ENCODE results near the gene SSTR4.

Gene SSTR4

GRCh38 chr20:23003881-23004460 lies 31.1 kb upstream of the SSTR4 start:
- TF ChIP-seq POLR2AphosphoS5 (IDR thresholded peaks at IDR 0.05; ENCODE audit: low read depth, low read length) (no peak), REST (IDR thresholded peaks at IDR 0.05; ENCODE audit: insufficient read depth in 1 of 2, low read depth in 2 of 2, low read length in 2 of 2) (no peak), SIN3A (IDR thresholded peaks at IDR 0.05; ENCODE audit: borderline replicate concordance, insufficient read depth, low read length) (no peak), TAF1 (IDR thresholded peaks at IDR 0.05; ENCODE audit: borderline replicate concordance, insufficient read depth, low read length) (no peak), FOXP2 (optimal IDR thresholded peaks at IDR 0.05; ENCODE audit: borderline replicate concordance, extremely low read depth, extremely low read length, insufficient read depth) (no peak)

DNA sequence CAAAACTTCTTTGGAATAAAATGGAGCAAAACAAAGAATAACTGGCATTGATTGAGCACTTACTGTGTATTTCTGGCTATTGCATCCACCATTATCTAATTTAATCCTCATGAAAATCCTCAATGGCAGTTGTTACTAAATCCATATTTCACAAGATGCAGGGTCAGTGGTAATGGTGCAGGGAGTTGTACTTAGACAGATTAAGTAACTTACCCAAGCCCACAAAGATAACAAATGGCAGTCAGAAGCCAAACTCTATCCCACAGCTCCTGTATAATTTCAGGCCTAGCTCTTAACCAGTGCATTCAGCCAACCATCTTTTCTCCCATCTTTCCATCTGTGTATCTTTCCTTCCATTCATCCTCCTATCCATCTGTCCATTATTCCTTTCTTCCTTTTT lies 29.3 kb upstream of the SSTR4 start:
- TF ChIP-seq FOXP2 (optimal IDR thresholded peaks at IDR 0.05; ENCODE audit: borderline replicate concordance, extremely low read depth, extremely low read length, insufficient read depth) (no peak), POLR2AphosphoS5 (IDR thresholded peaks at IDR 0.05; ENCODE audit: low read depth, low read length) (no peak), TAF1 (IDR thresholded peaks at IDR 0.05; ENCODE audit: borderline replicate concordance, insufficient read depth, low read length) (no peak)

DNA sequence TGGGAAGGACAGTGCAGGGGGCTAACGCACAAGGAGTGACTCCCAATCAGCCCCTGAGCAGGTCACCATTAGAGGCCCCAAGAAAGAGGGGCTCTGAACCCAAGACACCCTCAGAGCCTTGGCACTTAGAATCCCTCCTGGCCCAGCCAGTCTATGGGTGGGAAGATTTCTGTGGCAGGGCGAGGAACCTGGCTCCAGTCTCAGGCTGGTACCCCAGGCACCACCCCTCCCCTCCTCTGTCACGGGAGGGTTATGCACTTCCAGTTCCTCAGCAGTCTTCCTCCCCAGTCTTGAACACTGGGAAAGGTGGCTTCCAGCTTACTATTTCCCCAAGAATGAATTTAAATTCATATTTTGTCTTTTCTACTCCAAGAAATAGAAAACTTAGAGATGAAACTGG lies 27.6 kb upstream of the SSTR4 start:
- TF ChIP-seq FOXP2 (optimal IDR thresholded peaks at IDR 0.05; ENCODE audit: borderline replicate concordance, extremely low read depth, extremely low read length, insufficient read depth) (no peak), SIN3A (IDR thresholded peaks at IDR 0.05; ENCODE audit: borderline replicate concordance, insufficient read depth, low read length) (no peak), TAF1 (IDR thresholded peaks at IDR 0.05; ENCODE audit: borderline replicate concordance, insufficient read depth, low read length) (no peak), REST (IDR thresholded peaks at IDR 0.05; ENCODE audit: insufficient read depth in 1 of 2, low read depth in 2 of 2, low read length in 2 of 2) (no peak), POLR2AphosphoS5 (IDR thresholded peaks at IDR 0.05; ENCODE audit: low read depth, low read length) (no peak)

- TF ChIP-seq SIN3A (IDR thresholded peaks at IDR 0.05; ENCODE audit: borderline replicate concordance, insufficient read depth, low read length) (no peak), FOXP2 (optimal IDR thresholded peaks at IDR 0.05; ENCODE audit: borderline replicate concordance, extremely low read depth, extremely low read length, insufficient read depth) (no peak), POLR2AphosphoS5 (IDR thresholded peaks at IDR 0.05; ENCODE audit: low read depth, low read length) (no peak), TAF1 (IDR thresholded peaks at IDR 0.05; ENCODE audit: borderline replicate concordance, insufficient read depth, low read length) (no peak), REST (IDR thresholded peaks at IDR 0.05; ENCODE audit: insufficient read depth in 1 of 2, low read depth in 2 of 2, low read length in 2 of 2) (no peak)
Measured at GRCh38 chr20:23007886-23008655, 27.0 kb upstream of the SSTR4 start.

DNA sequence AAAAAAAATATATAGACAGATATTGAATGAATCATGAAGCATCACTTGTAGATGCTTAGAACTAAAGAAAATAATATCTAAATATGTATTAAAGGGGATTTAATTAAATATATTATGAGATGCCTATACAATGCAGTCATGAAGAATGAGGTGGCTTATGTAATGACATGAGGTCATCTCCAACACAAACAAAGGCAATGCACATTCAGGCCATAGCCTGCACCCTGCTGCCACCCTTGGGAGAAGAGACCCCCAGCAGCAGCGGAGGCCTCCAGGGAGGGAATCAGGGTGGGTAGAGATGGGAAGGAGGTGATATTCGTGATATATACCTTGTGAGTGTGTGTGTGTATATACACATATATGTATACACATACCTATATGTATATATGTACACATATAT lies 26.4 kb upstream of the SSTR4 start:
- TF ChIP-seq POLR2AphosphoS5 (IDR thresholded peaks at IDR 0.05; ENCODE audit: low read depth, low read length) (no peak), REST (IDR thresholded peaks at IDR 0.05; ENCODE audit: insufficient read depth in 1 of 2, low read depth in 2 of 2, low read length in 2 of 2) (no peak), FOXP2 (optimal IDR thresholded peaks at IDR 0.05; ENCODE audit: borderline replicate concordance, extremely low read depth, extremely low read length, insufficient read depth) (no peak), TAF1 (IDR thresholded peaks at IDR 0.05; ENCODE audit: borderline replicate concordance, insufficient read depth, low read length) (no peak), SIN3A (IDR thresholded peaks at IDR 0.05; ENCODE audit: borderline replicate concordance, insufficient read depth, low read length) (no peak)
